GM20431 (cell line): ENCODE data around the gene CDKN2AIP.

Experiments used
- in situ Hi-C: fragments of 300-500 bp; cut with MseI, MboI; formaldehyde crosslinking; loops from one replicate; pipeline ENCODE4 v1.15.0; 2020; ENCODE audit warnings: low sequenced_read_pairs; ENCODE audit not compliant: unreplicated experiment

The CDKN2AIP gene

GRCh38 chr4:183485411-183486160 lies 41.1 kb downstream of the CDKN2AIP start:
- in situ Hi-C loops: no loop called here

- in situ Hi-C loops: no loop called here
Measured at GRCh38 chr4:183492791-183493222, 48.4 kb downstream of the CDKN2AIP start.

GRCh38 chr4:183493246-183493645 lies 48.8 kb downstream of the CDKN2AIP start:
- in situ Hi-C loops: no loop called here

- in situ Hi-C loops: no loop called here
Measured at GRCh38 chr4:183495184-183495583, 50.7 kb downstream of the CDKN2AIP start.
